PFSK-1 (cell line): ENCODE data around the gene ZNF207.

Experiments used
- POLR2AphosphoS5 ChIP-seq: IDR thresholded peaks from 2 replicates; pipeline ENCODE4 v1.6.1; 2012; ENCODE audit warnings: low read depth, mild to moderate bottlenecking, control low read depth, low read length, moderate library complexity
- REST ChIP-seq, 2 experiments: IDR thresholded peaks; 2 replicates each; pipeline versions ENCODE4 v1.6.1 to v1.8.0; 2011 to 2012; ENCODE audit warnings: low read depth in 2 of 2, low read length in 2 of 2, control low read depth in 1 of 2, inconsistent platforms in 1 of 2, mild to moderate bottlenecking in 1 of 2, moderate library complexity in 1 of 2; ENCODE audit not compliant: insufficient read depth in 1 of 2
- SIN3A ChIP-seq: IDR thresholded peaks from 2 replicates; pipeline ENCODE4 v1.6.1; 2012; ENCODE audit warnings: mild to moderate bottlenecking, low read length, moderate library complexity, borderline replicate concordance; ENCODE audit not compliant: insufficient read depth
- TAF1 ChIP-seq: IDR thresholded peaks from 2 replicates; pipeline ENCODE4 v1.6.1; 2012; ENCODE audit warnings: low read length, control low read depth, borderline replicate concordance; ENCODE audit not compliant: insufficient read depth

- TF ChIP-seq REST (IDR thresholded peaks at IDR 0.05; ENCODE audit: insufficient read depth in 1 of 2, low read depth in 2 of 2, low read length in 2 of 2) (no peak), POLR2AphosphoS5 (no peak), TAF1 (no peak), SIN3A (no peak)
Observed at GRCh38 chr17:32317353-32317752, 32.6 kb upstream of the ZNF207 start.
